Liver (tissue), 3 donors: ENCODE measurements around the gene RORC.

Source experiments
- EGR1 ChIP-seq, 2 donors: IDR thresholded peaks; 2 replicates each; pipeline ENCODE4 v1.6.1; 2016 to 2018; ENCODE audit warnings: antibody characterized with exemption in 2 of 2, low read depth in 2 of 2
- GABPA ChIP-seq, 2 donors: IDR thresholded peaks in 1 of 2; conservative IDR thresholded peaks in 1 of 2; 2 replicates each; pipeline ENCODE4 v1.6.1; 2016; ENCODE audit warnings: antibody characterized with exemption in 2 of 2, mild to moderate bottlenecking in 1 of 2, moderate library complexity in 1 of 2
- HNF4A ChIP-seq, 2 donors: conservative IDR thresholded peaks; 2 replicates each; pipeline ENCODE4 v1.6.1; 2016; ENCODE audit warnings: antibody characterized with exemption in 2 of 2, mild to moderate bottlenecking in 2 of 2
- MAX ChIP-seq: IDR thresholded peaks from 2 replicates; pipeline ENCODE4 v1.6.1; 2016; ENCODE audit warnings: antibody characterized with exemption
- RAD21 ChIP-seq, 2 donors: IDR thresholded peaks; 2 replicates each; pipeline ENCODE4 v1.6.1; 2016; ENCODE audit warnings: antibody characterized with exemption in 2 of 2, mild to moderate bottlenecking in 2 of 2
- SP1 ChIP-seq: IDR thresholded peaks from 2 replicates; pipeline ENCODE4 v1.6.1; 2018; ENCODE audit warnings: antibody characterized with exemption, mild to moderate bottlenecking
- TAF1 ChIP-seq: conservative IDR thresholded peaks from 2 replicates; pipeline ENCODE4 v1.6.1; 2016; ENCODE audit warnings: antibody characterized with exemption, mild to moderate bottlenecking
- YY1 ChIP-seq: IDR thresholded peaks from 2 replicates; pipeline ENCODE4 v1.6.1; 2016; ENCODE audit warnings: antibody characterized with exemption, mild to moderate bottlenecking
- ZBTB33 ChIP-seq: IDR thresholded peaks from 2 replicates; pipeline ENCODE4 v1.6.1; 2016; ENCODE audit warnings: antibody characterized with exemption
- TF ChIP-seq, protein P1 (sequence below): IDR thresholded peaks from 2 replicates; pipeline ENCODE4 v1.6.1; 2016; ENCODE audit warnings: antibody characterized with exemption, mild to moderate bottlenecking
- TF ChIP-seq, protein P2 (sequence below): fragments of 150-350 bp; IDR thresholded peaks from 2 replicates; pipeline ENCODE4 v1.5.1; 2017; ENCODE audit warnings: improper control_type of control experiment, low read depth, low read length; ENCODE audit not compliant: missing input control
- donor health status: healthy.
- donor health status: healthy.

GRCh38 chr1:151798571-151798970 lies 33.0 kb downstream of the RORC start:
- TF ChIP-seq, protein P1, sequence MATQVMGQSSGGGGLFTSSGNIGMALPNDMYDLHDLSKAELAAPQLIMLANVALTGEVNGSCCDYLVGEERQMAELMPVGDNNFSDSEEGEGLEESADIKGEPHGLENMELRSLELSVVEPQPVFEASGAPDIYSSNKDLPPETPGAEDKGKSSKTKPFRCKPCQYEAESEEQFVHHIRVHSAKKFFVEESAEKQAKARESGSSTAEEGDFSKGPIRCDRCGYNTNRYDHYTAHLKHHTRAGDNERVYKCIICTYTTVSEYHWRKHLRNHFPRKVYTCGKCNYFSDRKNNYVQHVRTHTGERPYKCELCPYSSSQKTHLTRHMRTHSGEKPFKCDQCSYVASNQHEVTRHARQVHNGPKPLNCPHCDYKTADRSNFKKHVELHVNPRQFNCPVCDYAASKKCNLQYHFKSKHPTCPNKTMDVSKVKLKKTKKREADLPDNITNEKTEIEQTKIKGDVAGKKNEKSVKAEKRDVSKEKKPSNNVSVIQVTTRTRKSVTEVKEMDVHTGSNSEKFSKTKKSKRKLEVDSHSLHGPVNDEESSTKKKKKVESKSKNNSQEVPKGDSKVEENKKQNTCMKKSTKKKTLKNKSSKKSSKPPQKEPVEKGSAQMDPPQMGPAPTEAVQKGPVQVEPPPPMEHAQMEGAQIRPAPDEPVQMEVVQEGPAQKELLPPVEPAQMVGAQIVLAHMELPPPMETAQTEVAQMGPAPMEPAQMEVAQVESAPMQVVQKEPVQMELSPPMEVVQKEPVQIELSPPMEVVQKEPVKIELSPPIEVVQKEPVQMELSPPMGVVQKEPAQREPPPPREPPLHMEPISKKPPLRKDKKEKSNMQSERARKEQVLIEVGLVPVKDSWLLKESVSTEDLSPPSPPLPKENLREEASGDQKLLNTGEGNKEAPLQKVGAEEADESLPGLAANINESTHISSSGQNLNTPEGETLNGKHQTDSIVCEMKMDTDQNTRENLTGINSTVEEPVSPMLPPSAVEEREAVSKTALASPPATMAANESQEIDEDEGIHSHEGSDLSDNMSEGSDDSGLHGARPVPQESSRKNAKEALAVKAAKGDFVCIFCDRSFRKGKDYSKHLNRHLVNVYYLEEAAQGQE: no peak
- TF ChIP-seq HNF4A (conservative IDR thresholded peaks at IDR 0.05): no peak
- TF ChIP-seq, protein P2, sequence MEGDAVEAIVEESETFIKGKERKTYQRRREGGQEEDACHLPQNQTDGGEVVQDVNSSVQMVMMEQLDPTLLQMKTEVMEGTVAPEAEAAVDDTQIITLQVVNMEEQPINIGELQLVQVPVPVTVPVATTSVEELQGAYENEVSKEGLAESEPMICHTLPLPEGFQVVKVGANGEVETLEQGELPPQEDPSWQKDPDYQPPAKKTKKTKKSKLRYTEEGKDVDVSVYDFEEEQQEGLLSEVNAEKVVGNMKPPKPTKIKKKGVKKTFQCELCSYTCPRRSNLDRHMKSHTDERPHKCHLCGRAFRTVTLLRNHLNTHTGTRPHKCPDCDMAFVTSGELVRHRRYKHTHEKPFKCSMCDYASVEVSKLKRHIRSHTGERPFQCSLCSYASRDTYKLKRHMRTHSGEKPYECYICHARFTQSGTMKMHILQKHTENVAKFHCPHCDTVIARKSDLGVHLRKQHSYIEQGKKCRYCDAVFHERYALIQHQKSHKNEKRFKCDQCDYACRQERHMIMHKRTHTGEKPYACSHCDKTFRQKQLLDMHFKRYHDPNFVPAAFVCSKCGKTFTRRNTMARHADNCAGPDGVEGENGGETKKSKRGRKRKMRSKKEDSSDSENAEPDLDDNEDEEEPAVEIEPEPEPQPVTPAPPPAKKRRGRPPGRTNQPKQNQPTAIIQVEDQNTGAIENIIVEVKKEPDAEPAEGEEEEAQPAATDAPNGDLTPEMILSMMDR: no peak
- TF ChIP-seq SP1: no peak
- TF ChIP-seq ZBTB33: no peak
- TF ChIP-seq EGR1 (IDR thresholded peaks at IDR 0.05; ENCODE audit: low read depth in 2 of 2): no peak
- TF ChIP-seq RAD21 (IDR thresholded peaks at IDR 0.05): no peak
- no peak for TF ChIP-seq GABPA (IDR thresholded peaks at IDR 0.05 in 1 of 2, conservative IDR thresholded peaks at IDR 0.05 in 1 of 2)
- TF ChIP-seq MAX: no peak
- TF ChIP-seq TAF1: no peak
- TF ChIP-seq YY1: no peak
